HuH-7.5 (cell line): ENCODE results near the gene UBL7.

ENCODE experiments used
- DNase-seq: peaks from one replicate; pipeline ENCODE4 v3.0.0; 2011; ENCODE audit warnings: low spot score

UBL7 gene

DNA sequence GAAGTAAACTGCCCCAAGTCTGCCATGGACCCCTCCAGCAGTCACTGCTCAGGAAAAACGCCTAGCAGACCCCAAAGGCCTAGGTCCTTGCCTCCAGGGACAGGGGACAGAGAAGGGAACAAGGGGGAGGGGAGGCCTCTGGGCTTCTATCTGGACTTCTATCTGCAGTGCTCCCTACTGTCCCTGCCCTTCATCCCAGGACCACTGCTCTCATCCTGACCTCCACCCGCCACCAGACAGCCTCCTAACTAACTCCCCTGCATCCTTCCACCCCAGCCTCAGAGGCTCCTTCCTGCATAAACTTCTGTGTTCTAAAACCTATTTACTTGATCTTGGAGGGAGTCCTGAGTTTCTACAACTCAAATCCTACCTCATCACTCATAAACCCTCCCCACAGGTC lies 52.6 kb downstream of the UBL7 start:
- no peak for DNase-seq

DNA sequence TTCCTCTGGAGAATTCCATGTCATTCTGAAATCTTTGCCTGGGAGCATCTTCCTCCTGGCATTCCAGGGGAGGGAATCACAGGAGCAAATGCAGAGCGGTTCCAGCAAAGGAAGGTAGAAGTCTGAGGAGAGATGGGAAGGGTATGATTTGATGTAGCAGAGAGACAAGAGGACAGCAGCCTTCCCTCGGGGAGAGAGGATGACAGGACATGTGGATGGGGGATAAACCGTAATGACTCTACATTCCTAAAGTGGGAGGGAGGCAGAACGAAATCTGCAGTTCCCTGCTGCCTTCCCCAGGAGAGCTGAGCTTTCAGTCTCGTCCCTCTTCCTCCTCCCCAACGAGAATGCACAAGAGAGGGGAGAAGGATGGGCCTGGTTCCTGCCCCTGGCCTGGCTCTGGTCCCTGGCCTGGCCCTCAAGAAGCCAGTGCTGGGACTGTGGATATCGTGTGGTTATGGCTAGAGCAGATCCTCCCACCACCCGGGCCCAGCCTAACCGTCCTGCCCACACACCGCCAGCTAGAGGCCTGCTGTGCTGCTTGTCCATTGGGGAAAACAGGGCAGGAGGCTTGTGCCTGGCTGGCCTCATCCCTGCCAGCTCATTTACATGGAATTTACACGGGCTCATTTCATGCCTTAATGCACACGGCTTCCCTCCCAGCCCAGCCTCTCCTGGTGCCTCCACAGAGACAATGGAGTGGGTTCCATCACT lies 53.8 kb downstream of the UBL7 start:
- DNase-seq, result no peak

GRCh38 chr15:74406517-74406916 lies 54.4 kb downstream of the UBL7 start:
- DNase-seq, result no peak

DNA sequence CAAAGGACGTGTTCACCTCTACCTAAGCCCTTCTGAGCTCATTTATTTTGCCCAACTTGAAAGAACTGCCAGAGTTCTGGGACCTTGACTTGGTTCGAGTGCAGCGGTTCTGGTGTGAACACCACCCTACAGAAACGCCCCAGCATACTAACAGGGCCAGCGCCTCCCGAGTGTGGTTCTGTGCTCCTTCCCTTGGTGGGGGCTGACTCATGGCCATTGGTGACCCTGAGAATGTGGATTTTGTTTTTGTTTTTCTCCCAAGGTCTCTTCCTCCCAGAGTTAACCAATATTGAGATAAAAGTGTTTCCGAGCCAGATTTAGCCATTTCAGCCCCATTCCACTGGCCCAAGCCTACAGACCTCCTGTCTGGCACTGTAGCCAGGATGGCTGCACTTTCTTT lies 55.1 kb downstream of the UBL7 start:
- DNase-seq, result no peak

DNA sequence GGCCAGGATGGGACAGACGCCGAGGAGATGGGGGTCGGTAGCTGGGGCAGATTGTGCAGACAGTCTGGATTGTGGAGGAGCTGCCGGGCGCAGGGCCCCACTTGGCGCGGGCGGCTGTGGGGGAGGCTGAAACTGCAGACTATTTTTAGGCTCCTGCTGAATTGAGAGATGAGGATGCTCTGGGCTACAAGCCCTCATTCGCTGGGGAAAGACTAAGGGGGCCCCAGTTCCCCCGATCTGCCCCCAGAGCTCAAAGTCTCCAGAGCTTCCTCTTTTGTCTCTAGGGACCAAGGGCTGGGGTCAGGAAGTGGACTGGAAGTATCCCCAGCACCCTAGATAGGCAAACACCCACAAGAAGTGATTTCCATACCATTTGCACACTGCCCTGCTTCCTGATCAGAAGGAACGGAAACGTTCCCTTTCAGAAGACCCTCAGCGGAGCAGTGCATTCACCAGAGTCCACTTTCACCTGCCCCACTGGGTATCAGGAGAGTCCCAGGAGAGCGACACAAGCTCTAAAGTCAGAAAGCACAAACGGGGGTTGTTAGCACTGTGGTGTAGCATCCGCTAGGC lies 56.9 kb downstream of the UBL7 start:
- DNase-seq, result no peak

DNA sequence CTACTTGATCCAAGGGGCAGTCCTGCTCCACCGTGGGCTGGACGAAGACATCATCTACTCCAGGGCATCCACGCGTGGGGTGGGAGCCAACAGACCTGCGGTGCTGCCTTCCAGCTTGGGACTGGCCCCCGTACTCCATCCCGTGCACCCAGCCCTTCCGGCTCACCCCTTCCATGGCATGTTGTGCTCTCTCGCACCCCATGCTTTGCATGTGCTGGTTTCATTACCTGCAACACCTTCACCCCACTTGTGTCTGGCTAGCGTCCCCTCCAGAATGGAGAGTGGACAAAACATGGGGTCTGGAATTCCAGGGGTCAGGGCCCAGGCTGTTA lies 57.4 kb downstream of the UBL7 start:
- DNase-seq, result no peak

GRCh38 chr15:74402873-74403587 lies 57.9 kb downstream of the UBL7 start:
- DNase-seq, result no peak

- no peak for DNase-seq
Measured at GRCh38 chr15:74402337-74402841, 58.6 kb downstream of the UBL7 start.

- DNase-seq, result no peak
Measured at GRCh38 chr15:74400915-74401757, 59.8 kb downstream of the UBL7 start.

DNA sequence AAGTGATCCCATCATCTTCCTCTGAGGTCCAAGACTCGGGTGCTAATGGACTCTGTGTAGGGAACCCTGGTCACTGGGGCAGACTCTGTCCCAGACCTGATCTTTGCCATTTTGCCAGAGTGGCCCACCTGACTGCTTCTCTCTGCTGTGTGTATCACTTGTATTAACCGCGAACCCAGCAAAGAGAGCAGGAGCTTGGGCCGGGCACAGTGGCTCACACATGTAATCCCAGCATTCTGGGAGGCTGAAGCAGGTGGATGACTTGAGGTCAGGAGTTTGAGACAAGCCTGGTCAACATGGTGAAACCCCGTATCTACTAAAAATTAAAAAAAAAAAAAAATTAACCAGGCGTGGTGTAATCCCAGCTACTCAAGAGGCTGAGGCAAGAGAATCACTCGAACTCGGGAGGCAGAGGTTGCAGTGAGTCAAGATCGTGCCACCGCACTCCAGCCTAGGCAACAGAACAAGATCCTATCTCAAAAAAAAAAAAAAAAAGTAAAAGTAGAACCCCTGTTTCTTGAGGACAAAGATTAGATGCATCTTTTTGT lies 60.6 kb downstream of the UBL7 start:
- no peak for DNase-seq

GRCh38 chr15:74399511-74400312 lies 61.2 kb downstream of the UBL7 start:
- DNase-seq, result no peak

DNA sequence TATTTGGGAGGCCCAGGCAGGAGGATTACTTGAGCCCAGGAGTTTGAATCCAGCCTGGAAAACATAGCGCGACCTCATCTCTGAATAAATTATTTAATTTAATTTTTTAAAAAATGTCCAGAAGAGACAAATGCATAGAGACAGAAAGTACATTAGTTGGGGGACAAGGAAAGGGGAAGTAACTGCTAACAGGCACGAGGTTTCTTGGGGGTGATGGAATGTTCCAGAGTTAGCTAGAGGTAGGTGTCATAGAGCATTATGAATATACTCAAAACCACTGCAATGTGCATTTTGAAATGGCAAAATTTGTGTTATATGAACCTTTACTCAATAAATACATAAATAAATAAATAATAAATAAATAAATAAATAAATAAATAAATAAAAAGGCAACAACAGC lies 61.9 kb downstream of the UBL7 start:
- no peak for DNase-seq

DNA sequence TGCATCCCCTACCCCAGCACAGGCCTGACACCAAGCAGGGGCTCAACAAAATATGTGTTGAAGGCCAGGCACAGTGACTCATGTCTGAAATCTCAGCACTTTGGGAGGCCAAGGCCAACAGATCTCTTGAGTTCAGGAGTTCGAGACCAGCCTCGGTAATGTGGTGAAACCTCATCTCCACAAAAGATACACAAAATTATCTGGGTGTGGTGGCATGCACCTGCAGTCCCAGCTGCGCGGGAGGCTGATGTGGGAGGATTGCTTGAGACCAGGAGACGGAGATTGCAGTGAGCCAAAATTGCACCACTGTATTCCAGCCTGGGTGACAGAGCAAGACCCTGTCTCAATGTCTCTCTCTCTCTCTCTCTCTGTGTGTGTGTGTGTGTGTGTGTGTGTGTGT lies 62.8 kb downstream of the UBL7 start:
- no peak for DNase-seq

DNA sequence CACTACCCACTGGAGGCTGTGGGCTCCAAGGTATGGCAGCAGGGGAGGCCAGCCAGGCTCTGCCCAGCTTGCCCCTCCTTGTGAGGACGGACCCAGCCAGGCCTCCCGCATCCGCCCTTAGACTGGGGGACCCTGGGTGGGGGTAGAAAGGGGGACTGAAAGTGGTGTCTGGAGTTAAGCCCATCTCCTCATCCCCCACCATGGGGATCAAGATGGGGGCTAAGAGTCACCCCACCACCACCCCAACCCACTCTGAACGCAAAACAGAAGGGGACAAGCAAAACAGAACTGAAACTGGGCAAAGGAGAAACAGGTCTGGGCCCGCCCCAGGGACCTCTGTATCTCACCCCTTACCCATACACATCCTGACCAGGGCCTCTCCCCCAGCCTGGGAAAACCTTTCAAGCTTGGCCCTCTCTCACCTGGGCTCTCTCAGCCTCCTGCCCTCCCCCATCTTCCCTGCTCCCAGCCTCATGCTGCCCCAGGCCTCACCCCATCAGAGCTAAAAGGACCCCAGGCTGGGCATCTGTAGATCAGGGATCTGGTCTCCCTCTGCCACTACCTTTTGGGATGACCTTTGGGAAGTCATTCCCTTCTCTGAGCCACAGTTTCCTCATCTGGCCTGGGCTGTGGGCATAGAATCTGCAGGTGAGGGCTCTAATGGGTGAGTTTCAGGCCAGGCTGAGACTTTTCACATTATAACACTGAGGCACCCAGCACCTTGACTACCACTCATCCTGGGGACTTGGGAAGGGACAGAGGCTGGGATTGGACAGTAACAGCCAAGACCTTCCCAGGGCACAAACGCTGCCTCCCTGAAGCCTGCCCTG lies 63.5 kb downstream of the UBL7 start:
- no peak for DNase-seq

GRCh38 chr15:74396445-74397238 lies 64.3 kb downstream of the UBL7 start:
- DNase-seq, result peak; percentile 74

- DNase-seq, result no peak
Measured at GRCh38 chr15:74396146-74396438, 64.9 kb downstream of the UBL7 start.
